NCI-H510A treated with DMSO at 0.1 percent for 48 hours (cell line): ENCODE results near the gene CLCNKB.

Source experiments
- DNase-seq: peaks from one replicate; lab custom pipeline; 2025; lab: John Stamatoyannopoulos, UW

CLCNKB gene

DNA sequence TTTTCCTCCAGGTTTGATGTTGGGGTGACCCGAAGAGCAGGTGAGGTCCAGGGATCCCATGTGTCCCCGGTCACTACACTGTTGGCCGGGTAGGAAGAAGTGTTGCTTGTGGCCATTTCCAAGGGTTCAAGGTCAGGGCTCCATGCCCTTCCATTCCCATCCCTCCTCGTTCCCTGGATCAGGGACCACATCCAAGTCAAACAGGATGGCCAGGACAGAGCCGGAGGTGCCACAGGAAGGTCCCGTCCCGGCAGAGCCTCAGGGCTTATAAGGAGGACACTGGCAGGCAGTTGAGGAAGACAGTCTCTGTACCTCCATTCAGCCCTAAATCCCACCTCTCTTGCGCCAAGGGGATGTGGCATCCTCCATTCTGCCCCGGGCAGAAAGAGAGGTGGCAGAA, 51.9 kb downstream of the CLCNKB start:
- no peak for DNase-seq

DNA sequence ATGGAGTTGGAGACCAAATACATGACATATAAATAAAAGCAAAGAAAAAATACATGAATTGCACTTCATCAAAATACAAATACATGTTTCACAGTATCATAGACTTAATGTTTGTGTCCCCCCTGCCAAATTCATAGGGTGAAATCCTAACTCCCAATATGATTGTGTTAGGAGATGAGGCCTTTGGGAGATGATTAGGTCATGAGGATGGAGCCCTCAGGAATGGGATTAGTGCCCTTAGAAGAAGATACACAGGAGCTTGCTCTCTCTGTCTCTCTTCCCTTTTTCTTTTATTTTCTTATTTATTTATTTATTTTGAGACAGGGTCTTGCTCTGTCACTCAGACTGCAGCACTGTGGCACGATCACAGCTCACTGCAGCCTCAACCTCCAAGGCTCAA, 55.8 kb downstream of the CLCNKB start:
- DNase-seq: no peak

DNA sequence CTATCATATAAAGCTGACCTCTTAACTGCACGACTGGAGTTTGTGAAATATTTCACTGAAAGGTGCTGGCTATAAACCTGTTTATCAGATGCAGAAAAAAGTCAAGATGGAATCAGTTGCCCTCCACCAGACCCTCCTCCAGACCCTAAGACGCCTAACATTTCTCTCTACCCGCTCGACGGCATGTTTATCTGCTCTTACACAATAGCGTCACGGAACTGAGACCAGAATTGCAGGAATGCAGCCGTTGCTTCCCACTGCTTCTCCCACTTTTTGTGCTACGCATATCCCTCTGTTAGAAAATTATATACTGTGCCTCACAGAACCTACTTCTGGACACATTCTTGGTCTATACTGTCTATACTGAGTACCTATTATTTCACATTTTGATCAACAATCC, 58.0 kb downstream of the CLCNKB start:
- DNase-seq: no peak
